ENCODE data around the gene PCDHGA9. TPM values are rescaled to one million over a fixed set of nuclear protein-coding genes. Genes with fewer than 3 reads are reported as not detected.
"Not testable (repeated sequence)": the region's sequence is repeated elsewhere in the genome, so short reads cannot be mapped to it uniquely, and the experiment has no call there.

PCDHGA9 gene
- total RNA-seq, 4 donors from 2014 or later, result 8.4 to 13.8 (median 11.9) TPM

GRCh38 chr5:141413540-141414069, 11.0 kb downstream of the PCDHGA9 start:
- WGBS, 2 donors, result 20 to 25% methylated on average over 25 of the region's 25 CpGs
- DNase-seq (ENCODE audit: low spot score in 2 of 2), result no peak
- H3K4me3 ChIP-seq, result peak overlapping the region in 2 of 4 donors; percentile 34 to 37
- H3K36me3 ChIP-seq, result peaks cover 0 to 29% (median 0%) of the 10 kb centered on the region in 3 donors
- H3K27ac ChIP-seq, result no peak overlapping the region
- H3K4me1 ChIP-seq, result peaks cover 0 to 14% (median 0%) of the 10 kb centered on the region in 4 donors
- TF ChIP-seq CTCF (IDR thresholded peaks at IDR 0.05) (no peak), POLR2A (IDR thresholded peaks at IDR 0.05) (no peak), EP300 (IDR thresholded peaks at IDR 0.05) (no peak)
- H3K9me3 ChIP-seq, result peaks cover 5 to 100% (median 43%) of the 10 kb centered on the region in 4 donors
- no peaks in the 10 kb centered on the region for H3K27me3 ChIP-seq

GRCh38 chr5:141414548-141415274, 12.1 kb downstream of the PCDHGA9 start:
- peaks cover 0 to 35% (median 0%) of the 10 kb centered on the region in 3 donors for H3K36me3 ChIP-seq
- not testable (repeated sequence) for DNase-seq (ENCODE audit: low spot score in 2 of 2); H3K27me3 ChIP-seq; H3K4me3 ChIP-seq; H3K27ac ChIP-seq
- peaks cover under 1 to 100% (median 46%) of the 10 kb centered on the region in 4 donors for H3K9me3 ChIP-seq
- WGBS, 2 donors, result 26 to 40% methylated on average over 26 to 31 of the region's 46 CpGs
- H3K4me1 ChIP-seq, result peaks cover 0 to 20% (median 0%) of the 10 kb centered on the region in 4 donors

GRCh38 chr5:141415275-141415618, 12.7 kb downstream of the PCDHGA9 start:
- 25 to 31% methylated on average over 15 to 21 of the region's 24 CpGs for WGBS, 2 donors
- Histone ChIP-seq H3K4me1 (peaks cover 0 to 20% (median 0%) of the 10 kb centered on the region in 4 donors), H3K36me3 (peaks cover 0 to 33% (median 0%) of the 10 kb centered on the region in 3 donors), H3K9me3 (peaks cover 0 to 100% (median 48%) of the 10 kb centered on the region in 4 donors)
- not testable (repeated sequence) for DNase-seq (ENCODE audit: low spot score in 2 of 2); H3K4me3 ChIP-seq; H3K27me3 ChIP-seq; H3K27ac ChIP-seq

- H3K27me3 ChIP-seq, result not testable (repeated sequence)
- Histone ChIP-seq H3K4me1 (peaks cover 0 to 20% (median 0%) of the 10 kb centered on the region in 4 donors), H3K27ac (peak within 1 kb of the TSS in 1 of 4 donors; percentile 40), H3K4me3 (peak within 1 kb of the TSS; percentile 15 to 46 (median 24)), H3K9me3 (peaks cover 0 to 100% (median 52%) of the 10 kb centered on the region in 4 donors), H3K36me3 (peaks cover 0 to 30% (median 0%) of the 10 kb centered on the region in 3 donors)
- 10 to 16% methylated on average over 35 to 47 of the region's 47 CpGs for WGBS, 2 donors
- DNase-seq (ENCODE audit: low spot score in 2 of 2), result peak; percentile 37 to 60
- TF ChIP-seq CTCF (IDR thresholded peaks at IDR 0.05), result peak; percentile 43 to 66 (median 50)
These were observed 15.1 kb downstream of the PCDHGA9 start, which contains the start of gene PCDHGB7 for GRCh38 chr5:141417494-141418172. PCDHGB7 (plus strand) TSS chr5:141417677; CDS start chr5:141417860, 183 bp downstream.

GRCh38 chr5:141419074-141419880, 16.7 kb downstream of the PCDHGA9 start:
- no peak overlapping the region for H3K27ac ChIP-seq
- no peaks in the 10 kb centered on the region for H3K27me3 ChIP-seq
- peaks cover 0 to 20% (median 0%) of the 10 kb centered on the region in 4 donors for H3K4me1 ChIP-seq
- H3K36me3 ChIP-seq, result peaks cover 0 to 32% (median 0%) of the 10 kb centered on the region in 3 donors
- no peak overlapping the region for H3K4me3 ChIP-seq
- 34 to 46% methylated on average over 32 to 34 of the region's 74 CpGs for WGBS, 2 donors
- no peak for DNase-seq (ENCODE audit: low spot score in 2 of 2)
- TF ChIP-seq EP300 (IDR thresholded peaks at IDR 0.05), result no peak
- TF ChIP-seq CTCF (IDR thresholded peaks at IDR 0.05), result no peak
- TF ChIP-seq POLR2A (IDR thresholded peaks at IDR 0.05), result no peak
- H3K9me3 ChIP-seq, result peaks cover 0 to 100% (median 49%) of the 10 kb centered on the region in 4 donors

Data from tibial nerve (tissue), 4 donors.